Type B pancreatic cell (in vitro differentiated cells): Measurements from ENCODE around the gene PEX14. TPM values are rescaled to one million over a fixed set of nuclear protein-coding genes. Genes with fewer than 3 reads are reported as not detected.

Source experiments
- DNase-seq: peaks from one replicate; pipeline ENCODE4 v3.0.0; 2021; ENCODE audit warnings: mixed read lengths; ENCODE audit not compliant: unreplicated experiment; ENCODE audit errors: extremely low spot score
- H3K27ac Mint-ChIP-seq: 2 replicates; pipeline ENCODE4 v1.8.0; 2021; ENCODE audit warnings: mild to moderate bottlenecking, mixed read lengths
- H3K27me3 Mint-ChIP-seq: 2 replicates; pipeline ENCODE4 v1.8.0; 2021; ENCODE audit warnings: mixed read lengths
- H3K36me3 Mint-ChIP-seq: 2 replicates; pipeline ENCODE4 v1.8.0; 2021; ENCODE audit warnings: mixed read lengths
- H3K4me1 Mint-ChIP-seq: one replicate; pipeline ENCODE4 v1.8.0; 2021; ENCODE audit warnings: mixed read lengths; ENCODE audit not compliant: unreplicated experiment
- H3K4me3 Mint-ChIP-seq: 2 replicates; pipeline ENCODE4 v1.8.0; 2021; ENCODE audit warnings: mild to moderate bottlenecking, mixed read lengths
- H3K9me3 Mint-ChIP-seq: 2 replicates; pipeline ENCODE4 v1.8.0; 2021; ENCODE audit warnings: mixed read lengths
- total RNA-seq: library from RNA; stranded (reverse); gene quantifications from 2 replicates; pipeline ENCODE4 v1.2.1, GENCODE V29; 2021; ENCODE audit warnings: low replicate concordance
- TF ChIP-seq, protein P1 (sequence below): fragments of 200-600 bp; sonication (generic); conservative IDR thresholded peaks from 2 replicates; pipeline ENCODE4 v1.5.0; 2021; ENCODE audit warnings: antibody characterized with exemption, mild to moderate bottlenecking

The PEX14 gene
- total RNA-seq, 1 donor from 2014 or later = 22.5 TPM

- Mint-ChIP-seq H3K9me3 (no peaks in the 10 kb centered on the region), H3K27me3 (no peaks in the 10 kb centered on the region), H3K27ac (no peak overlapping the region), H3K4me3 (no peak overlapping the region), H3K36me3 (no peaks in the 10 kb centered on the region), H3K4me1 (peaks cover 62% of the 10 kb centered on the region)
- no peak for DNase-seq
- TF ChIP-seq, protein P1, sequence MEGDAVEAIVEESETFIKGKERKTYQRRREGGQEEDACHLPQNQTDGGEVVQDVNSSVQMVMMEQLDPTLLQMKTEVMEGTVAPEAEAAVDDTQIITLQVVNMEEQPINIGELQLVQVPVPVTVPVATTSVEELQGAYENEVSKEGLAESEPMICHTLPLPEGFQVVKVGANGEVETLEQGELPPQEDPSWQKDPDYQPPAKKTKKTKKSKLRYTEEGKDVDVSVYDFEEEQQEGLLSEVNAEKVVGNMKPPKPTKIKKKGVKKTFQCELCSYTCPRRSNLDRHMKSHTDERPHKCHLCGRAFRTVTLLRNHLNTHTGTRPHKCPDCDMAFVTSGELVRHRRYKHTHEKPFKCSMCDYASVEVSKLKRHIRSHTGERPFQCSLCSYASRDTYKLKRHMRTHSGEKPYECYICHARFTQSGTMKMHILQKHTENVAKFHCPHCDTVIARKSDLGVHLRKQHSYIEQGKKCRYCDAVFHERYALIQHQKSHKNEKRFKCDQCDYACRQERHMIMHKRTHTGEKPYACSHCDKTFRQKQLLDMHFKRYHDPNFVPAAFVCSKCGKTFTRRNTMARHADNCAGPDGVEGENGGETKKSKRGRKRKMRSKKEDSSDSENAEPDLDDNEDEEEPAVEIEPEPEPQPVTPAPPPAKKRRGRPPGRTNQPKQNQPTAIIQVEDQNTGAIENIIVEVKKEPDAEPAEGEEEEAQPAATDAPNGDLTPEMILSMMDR = no peak
These were observed 38.4 kb downstream of the PEX14 start for GRCh38 chr1:10513199-10513598.

DNA sequence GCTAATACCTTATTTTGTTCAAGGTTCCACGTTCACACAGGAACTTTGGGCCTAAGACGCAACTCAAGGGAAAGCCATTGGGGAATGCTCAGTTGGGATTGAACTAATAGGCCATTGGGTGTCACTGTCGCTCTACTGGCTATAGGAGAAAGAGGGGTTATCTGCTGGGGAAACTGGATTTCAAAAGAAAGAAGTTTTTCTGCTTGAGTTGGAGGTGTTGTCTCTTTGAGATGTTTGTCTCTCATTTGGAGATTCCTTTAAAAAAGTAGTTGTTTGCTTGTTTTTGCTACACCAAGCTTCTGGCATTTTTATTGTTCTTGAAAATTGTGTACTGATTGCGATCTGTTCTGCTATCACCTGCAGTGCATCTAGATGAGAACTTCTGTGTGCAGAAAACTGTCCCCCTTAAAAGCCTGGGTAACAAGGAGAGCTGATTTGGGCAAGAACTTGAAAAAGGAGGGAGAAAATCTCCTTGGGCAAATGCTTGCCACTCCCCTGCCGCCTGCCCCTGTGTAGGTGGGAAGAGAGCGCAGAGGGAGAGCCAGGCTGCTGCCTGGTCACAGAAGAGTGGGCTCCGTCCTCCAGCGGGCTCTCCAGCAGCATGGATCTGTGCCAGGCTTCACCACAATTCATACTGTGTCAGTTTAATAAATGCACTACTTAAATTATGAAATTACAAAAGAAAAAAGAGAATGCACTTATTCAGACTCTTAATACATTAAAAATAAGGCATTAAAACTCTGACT, 39.9 kb downstream of the PEX14 start:
- no peak for DNase-seq
- Mint-ChIP-seq H3K4me1 (peaks cover 69% of the 10 kb centered on the region), H3K27me3 (no peaks in the 10 kb centered on the region), H3K27ac (peak overlapping the region; percentile 40), H3K4me3 (no peak overlapping the region), H3K9me3 (no peaks in the 10 kb centered on the region), H3K36me3 (no peaks in the 10 kb centered on the region)
- TF ChIP-seq, protein P1 = peak; percentile 72

GRCh38 chr1:10515301-10515975, 40.7 kb downstream of the PEX14 start:
- Mint-ChIP-seq H3K27me3 (no peaks in the 10 kb centered on the region), H3K36me3 (no peaks in the 10 kb centered on the region), H3K9me3 (no peaks in the 10 kb centered on the region), H3K27ac (peak overlapping the region; percentile 60), H3K4me3 (no peak overlapping the region), H3K4me1 (peaks cover 63% of the 10 kb centered on the region)
- TF ChIP-seq, protein P1 = no peak
- no peak for DNase-seq

- no peak for DNase-seq
- Mint-ChIP-seq H3K27me3 (no peaks in the 10 kb centered on the region), H3K27ac (peak overlapping the region; percentile 67), H3K36me3 (peaks cover 3% of the 10 kb centered on the region), H3K4me1 (peaks cover 57% of the 10 kb centered on the region), H3K9me3 (no peaks in the 10 kb centered on the region), H3K4me3 (peak overlapping the region; percentile 75)
- TF ChIP-seq, protein P1 = no peak
These were observed 41.4 kb downstream of the PEX14 start for GRCh38 chr1:10515976-10516750.

DNA sequence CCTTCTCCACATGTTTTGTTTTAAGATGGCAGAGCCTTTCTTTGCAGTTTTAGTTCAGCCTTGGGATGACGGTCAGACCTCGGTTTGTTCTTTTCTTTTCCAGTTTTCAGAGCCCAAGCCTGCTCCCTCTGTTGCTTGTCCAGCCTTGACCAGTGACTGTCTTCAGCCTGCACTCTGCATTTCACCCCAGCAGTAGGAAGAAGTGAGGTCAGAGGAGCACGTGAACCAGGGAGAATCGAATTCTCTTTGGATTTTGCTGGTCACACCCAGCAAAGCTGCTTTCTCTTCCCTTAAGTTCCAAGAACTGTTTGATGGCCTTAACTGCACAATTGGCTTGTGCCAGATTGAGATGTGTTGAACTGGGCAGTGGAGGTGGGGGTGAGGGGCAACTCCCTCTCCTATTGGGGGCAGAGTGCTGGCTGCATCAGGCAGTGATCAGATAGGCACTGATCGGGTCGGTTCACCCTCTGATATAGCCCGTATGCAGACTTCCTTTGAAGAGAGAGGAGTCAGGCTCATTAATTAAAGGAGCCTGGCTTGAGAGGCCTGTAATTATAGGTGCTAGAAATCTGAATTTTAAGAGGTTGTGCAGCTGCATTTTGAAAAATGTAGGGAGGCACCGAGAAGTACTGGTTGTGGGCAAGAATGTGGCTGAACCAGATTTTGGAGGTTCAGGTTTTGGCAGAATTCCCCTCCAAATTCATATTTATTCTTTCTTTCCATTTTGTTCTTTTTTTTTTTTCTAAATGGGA, 42.4 kb downstream of the PEX14 start:
- Mint-ChIP-seq H3K27me3 (no peaks in the 10 kb centered on the region), H3K4me1 (peaks cover 58% of the 10 kb centered on the region), H3K27ac (peak overlapping the region; percentile 67)

More for the DNA sequence above, 42.4 kb downstream of the PEX14 start:
- Mint-ChIP-seq H3K36me3 (peaks cover 4% of the 10 kb centered on the region), H3K9me3 (no peaks in the 10 kb centered on the region), H3K4me3 (peak overlapping the region; percentile 75)
- TF ChIP-seq, protein P1 = no peak
- no peak for DNase-seq
